CD4-positive, alpha-beta T cell (primary cell): ENCODE measurements around the gene FOXE3. TPM values are rescaled to one million over a fixed set of nuclear protein-coding genes. Genes with fewer than 3 reads are reported as not detected.

Source experiments
- ATAC-seq: fragments of 200-7000 bp; cut with Tn5 transposase; one replicate; pipeline ENCODE4 v1.10.0; 2022; ENCODE audit warnings: mild to moderate bottlenecking; ENCODE audit not compliant: poor library complexity
- CTCF ChIA-PET: fragments of 350-600 bp; sonication (Branson Sonifier 250); formaldehyde crosslinking; loops from one replicate; lab custom pipeline; 2021; ENCODE audit warnings: antibody characterized with exemption, inconsistent platforms; lab: Charles Lee
- POLR2A ChIA-PET: fragments of 350-600 bp; sonication (Branson Sonifier 250); formaldehyde crosslinking; loops from one replicate; lab custom pipeline; 2021; ENCODE audit warnings: antibody characterized with exemption, inconsistent platforms; lab: Charles Lee
- DNase-seq, 14 experiments: peaks; one replicate each; pipeline ENCODE4 v3.0.0-alpha.2; 2013 to 2020; ENCODE audit warnings: mixed read lengths in 2 of 14
- H3K27ac ChIP-seq, 2 donors: one replicate each; pipeline versions ENCODE4 v1.5.1 to v1.7.0; 2013; ENCODE audit warnings: low read length in 2 of 2, low read depth in 1 of 2, mild to moderate bottlenecking in 1 of 2
- H3K27me3 ChIP-seq, 2 experiments: 1 replicate in 1 of 2; 2 replicates in 1 of 2; pipeline versions ENCODE4 v1.6.1 to v1.7.0; 2013; ENCODE audit warnings: low read length in 2 of 2, control low read depth in 1 of 2, mild to moderate bottlenecking in 1 of 2, moderate library complexity in 1 of 2; ENCODE audit not compliant: insufficient read depth in 2 of 2, control insufficient read depth in 1 of 2
- H3K36me3 ChIP-seq: one replicate; pipeline ENCODE4 v1.6.1; 2013; ENCODE audit warnings: low read length, control low read depth; ENCODE audit not compliant: insufficient read depth
- H3K4me1 ChIP-seq: one replicate; pipeline ENCODE4 v1.6.1; 2013; ENCODE audit warnings: low read length, control low read depth; ENCODE audit not compliant: insufficient read depth
- H3K4me3 ChIP-seq: one replicate; pipeline ENCODE4 v1.5.1; 2013; ENCODE audit warnings: mild to moderate bottlenecking, low read length, moderate library complexity
- H3K9me3 ChIP-seq, 2 experiments: 1 replicate in 1 of 2; 2 replicates in 1 of 2; pipeline versions ENCODE4 v1.6.1 to v1.7.0; 2013; ENCODE audit warnings: low read length in 2 of 2, mild to moderate bottlenecking in 2 of 2, control low read depth in 1 of 2, moderate library complexity in 1 of 2; ENCODE audit not compliant: control insufficient read depth in 1 of 2, insufficient read depth in 1 of 2
- H3K27ac Mint-ChIP-seq: one replicate; pipeline ENCODE4 v1.8.0; 2020; ENCODE audit warnings: mixed read lengths
- H3K27me3 Mint-ChIP-seq: one replicate; pipeline ENCODE4 v1.8.0; 2021; ENCODE audit warnings: mixed read lengths
- H3K36me3 Mint-ChIP-seq: one replicate; pipeline ENCODE4 v1.8.0; 2021; ENCODE audit warnings: low read depth, mixed read lengths
- H3K4me1 Mint-ChIP-seq: one replicate; pipeline ENCODE4 v1.8.0; 2021; ENCODE audit warnings: low read depth, mixed read lengths
- H3K4me3 Mint-ChIP-seq: one replicate; pipeline ENCODE4 v1.8.0; 2020; ENCODE audit warnings: mild to moderate bottlenecking, mixed read lengths
- H3K9me3 Mint-ChIP-seq: one replicate; pipeline ENCODE4 v1.8.0; 2020; ENCODE audit warnings: mixed read lengths
- intact Hi-C, 2 experiments: fragments of 100-400 bp; cut with DNase I in 1 of 2; cut with micrococcal nuclease in 1 of 2; formaldehyde crosslinking; loops; one replicate each; pipeline versions ENCODE4 v1.15.1 to v1.9.0; 2023 to 2025; cut with DNase I, micrococcal nuclease
- total RNA-seq, 174 experiments: library from RNA in 2 of 174; stranded (reverse) in 2 of 174; gene quantifications; one replicate each; pipeline ENCODE4 v1.2.3 and lab custom pipeline; 2021 to 2026
- TF ChIP-seq, protein P1 (sequence below): fragments of 200-600 bp; IDR thresholded peaks from one replicate; pipeline ENCODE4 v1.8.0; 2022; ENCODE audit warnings: antibody characterized with exemption, mild to moderate bottlenecking

Gene FOXE3
- total RNA-seq, 2 experiments from 2014 or later, result not detected

- POLR2A ChIA-PET, result no interaction called here
- CTCF ChIA-PET, result no interaction called here
- no peak for ATAC-seq
Measured at GRCh38 chr1:47411436-47411835, 4.6 kb upstream of the FOXE3 start.

DNA sequence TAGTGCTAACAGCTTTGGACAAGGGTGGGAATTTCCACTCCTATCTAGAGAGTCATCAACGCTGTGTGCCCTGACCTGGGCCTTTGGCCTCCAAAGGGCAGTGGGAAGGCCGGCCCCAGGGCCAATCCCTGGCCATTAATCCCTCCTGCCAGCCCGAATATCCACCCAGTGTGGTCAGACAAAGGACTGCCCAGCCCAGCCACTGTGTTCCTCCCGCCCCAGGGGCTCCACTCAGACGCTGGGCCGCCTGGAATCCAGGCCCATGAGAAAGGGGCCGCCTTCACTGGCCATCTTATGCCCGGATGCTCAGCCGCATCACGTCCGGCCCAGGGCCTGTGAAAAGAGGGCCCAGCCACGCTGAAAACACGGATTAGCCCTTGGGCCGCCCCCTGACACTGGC is 3.6 kb upstream of the FOXE3 start:
- no peaks in the 10 kb centered on the region for H3K36me3 Mint-ChIP-seq
- no peak overlapping the region for H3K27ac Mint-ChIP-seq
- Histone ChIP-seq H3K4me3 (no peak overlapping the region), H3K4me1 (no peaks in the 10 kb centered on the region), H3K27ac (no peak overlapping the region), H3K36me3 (no peaks in the 10 kb centered on the region), H3K9me3 (no peaks in the 10 kb centered on the region), H3K27me3 (peaks cover 15 to 28% of the 10 kb centered on the region in 2 experiments)
- H3K27me3 Mint-ChIP-seq, result peaks cover 50% of the 10 kb centered on the region
- intact Hi-C loops, result no loop called here
- ChIA-PET CTCF (no interaction called here), POLR2A (no interaction called here)
- ATAC-seq (no peak), DNase-seq (no peak)
- peaks cover 1% of the 10 kb centered on the region for H3K4me1 Mint-ChIP-seq
- no peaks in the 10 kb centered on the region for H3K9me3 Mint-ChIP-seq
- no peak overlapping the region for H3K4me3 Mint-ChIP-seq
- TF ChIP-seq, protein P1, sequence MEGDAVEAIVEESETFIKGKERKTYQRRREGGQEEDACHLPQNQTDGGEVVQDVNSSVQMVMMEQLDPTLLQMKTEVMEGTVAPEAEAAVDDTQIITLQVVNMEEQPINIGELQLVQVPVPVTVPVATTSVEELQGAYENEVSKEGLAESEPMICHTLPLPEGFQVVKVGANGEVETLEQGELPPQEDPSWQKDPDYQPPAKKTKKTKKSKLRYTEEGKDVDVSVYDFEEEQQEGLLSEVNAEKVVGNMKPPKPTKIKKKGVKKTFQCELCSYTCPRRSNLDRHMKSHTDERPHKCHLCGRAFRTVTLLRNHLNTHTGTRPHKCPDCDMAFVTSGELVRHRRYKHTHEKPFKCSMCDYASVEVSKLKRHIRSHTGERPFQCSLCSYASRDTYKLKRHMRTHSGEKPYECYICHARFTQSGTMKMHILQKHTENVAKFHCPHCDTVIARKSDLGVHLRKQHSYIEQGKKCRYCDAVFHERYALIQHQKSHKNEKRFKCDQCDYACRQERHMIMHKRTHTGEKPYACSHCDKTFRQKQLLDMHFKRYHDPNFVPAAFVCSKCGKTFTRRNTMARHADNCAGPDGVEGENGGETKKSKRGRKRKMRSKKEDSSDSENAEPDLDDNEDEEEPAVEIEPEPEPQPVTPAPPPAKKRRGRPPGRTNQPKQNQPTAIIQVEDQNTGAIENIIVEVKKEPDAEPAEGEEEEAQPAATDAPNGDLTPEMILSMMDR, result no peak

More at GRCh38 chr1:47411436-47411835, 4.6 kb upstream of the FOXE3 start:
- Mint-ChIP-seq H3K27ac (no peak overlapping the region), H3K36me3 (no peaks in the 10 kb centered on the region), H3K27me3 (peaks cover 47% of the 10 kb centered on the region), H3K4me1 (no peaks in the 10 kb centered on the region), H3K4me3 (no peak overlapping the region), H3K9me3 (no peaks in the 10 kb centered on the region)
- H3K27me3 ChIP-seq, result peaks cover 13 to 24% of the 10 kb centered on the region in 2 experiments
- H3K27ac ChIP-seq, result no peak overlapping the region
- H3K36me3 ChIP-seq, result no peaks in the 10 kb centered on the region
- intact Hi-C loops, result no loop called here
- no peaks in the 10 kb centered on the region for H3K4me1 ChIP-seq
- no peaks in the 10 kb centered on the region for H3K9me3 ChIP-seq
- no peak overlapping the region for H3K4me3 ChIP-seq
- DNase-seq, result no peak
- TF ChIP-seq, protein P1, result no peak

DNA sequence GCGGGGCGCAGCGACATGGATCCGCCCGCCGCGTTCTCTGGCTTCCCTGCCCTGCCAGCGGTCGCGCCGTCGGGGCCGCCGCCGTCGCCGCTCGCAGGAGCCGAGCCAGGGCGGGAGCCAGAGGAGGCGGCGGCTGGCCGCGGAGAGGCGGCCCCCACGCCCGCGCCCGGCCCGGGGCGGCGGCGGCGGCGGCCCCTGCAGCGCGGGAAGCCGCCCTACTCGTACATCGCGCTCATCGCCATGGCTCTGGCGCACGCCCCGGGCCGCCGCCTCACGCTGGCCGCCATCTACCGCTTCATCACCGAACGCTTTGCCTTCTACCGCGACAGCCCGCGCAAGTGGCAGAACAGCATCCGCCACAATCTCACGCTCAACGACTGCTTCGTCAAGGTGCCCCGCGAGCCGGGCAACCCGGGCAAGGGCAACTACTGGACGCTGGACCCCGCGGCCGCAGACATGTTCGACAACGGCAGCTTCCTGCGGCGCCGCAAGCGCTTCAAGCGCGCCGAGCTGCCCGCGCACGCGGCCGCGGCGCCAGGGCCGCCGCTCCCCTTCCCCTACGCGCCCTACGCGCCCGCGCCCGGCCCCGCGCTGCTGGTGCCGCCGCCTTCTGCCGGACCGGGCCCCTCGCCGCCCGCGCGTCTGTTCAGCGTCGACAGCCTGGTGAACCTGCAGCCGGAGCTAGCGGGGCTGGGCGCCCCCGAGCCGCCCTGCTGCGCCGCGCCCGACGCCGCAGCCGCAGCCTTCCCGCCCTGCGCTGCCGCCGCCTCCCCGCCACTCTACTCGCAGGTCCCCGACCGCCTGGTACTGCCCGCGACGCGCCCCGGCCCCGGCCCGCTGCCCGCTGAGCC is 459 bp downstream of the FOXE3 start:
- intact Hi-C loops, result no loop called here
- H3K4me1 ChIP-seq, result no peaks in the 10 kb centered on the region
- no peaks in the 10 kb centered on the region for H3K9me3 ChIP-seq
- Mint-ChIP-seq H3K27ac (no peak overlapping the region), H3K36me3 (no peaks in the 10 kb centered on the region), H3K4me3 (no peak overlapping the region), H3K9me3 (no peaks in the 10 kb centered on the region), H3K4me1 (peaks cover 5% of the 10 kb centered on the region), H3K27me3 (peaks cover 68% of the 10 kb centered on the region)
- no peaks in the 10 kb centered on the region for H3K36me3 ChIP-seq
- no peak overlapping the region for H3K27ac ChIP-seq
- ATAC-seq (no peak), DNase-seq (no peak)
- CTCF ChIA-PET, result no interaction called here
- TF ChIP-seq, protein P1, result no peak
- H3K27me3 ChIP-seq, result peaks cover 24 to 53% of the 10 kb centered on the region in 2 experiments
- POLR2A ChIA-PET, result no interaction called here
- H3K4me3 ChIP-seq, result no peak overlapping the region
